HCT116 (cell line): ENCODE measurements around the gene DENND6A.

Source experiments
- EZH2 ChIP-seq: fragments of 200-600 bp; sonication (generic); IDR thresholded peaks from 2 replicates; pipeline ENCODE4 v1.6.1; 2017; ENCODE audit warnings: antibody characterized with exemption, mixed run types
- RAD21 ChIP-seq: IDR thresholded peaks from 2 replicates; pipeline ENCODE4 v1.6.1; 2012; ENCODE audit warnings: low read depth, mild to moderate bottlenecking
- TF ChIP-seq, protein P1 (sequence below), 3 experiments: fragments of 200-600 bp in 1 of 3; sonication (generic) in 1 of 3; IDR thresholded peaks in 2 of 3; conservative IDR thresholded peaks in 1 of 3; 2 replicates each; pipeline ENCODE4 v1.5.1; 2012 to 2017; ENCODE audit warnings: low read depth in 2 of 3, low read length in 2 of 3, antibody characterized with exemption in 1 of 3, borderline replicate concordance in 1 of 3, control low read depth in 1 of 3, mild to moderate bottlenecking in 1 of 3, mixed read lengths in 1 of 3, mixed run types in 1 of 3, moderate library complexity in 1 of 3; ENCODE audit not compliant: insufficient read depth in 1 of 3

DNA sequence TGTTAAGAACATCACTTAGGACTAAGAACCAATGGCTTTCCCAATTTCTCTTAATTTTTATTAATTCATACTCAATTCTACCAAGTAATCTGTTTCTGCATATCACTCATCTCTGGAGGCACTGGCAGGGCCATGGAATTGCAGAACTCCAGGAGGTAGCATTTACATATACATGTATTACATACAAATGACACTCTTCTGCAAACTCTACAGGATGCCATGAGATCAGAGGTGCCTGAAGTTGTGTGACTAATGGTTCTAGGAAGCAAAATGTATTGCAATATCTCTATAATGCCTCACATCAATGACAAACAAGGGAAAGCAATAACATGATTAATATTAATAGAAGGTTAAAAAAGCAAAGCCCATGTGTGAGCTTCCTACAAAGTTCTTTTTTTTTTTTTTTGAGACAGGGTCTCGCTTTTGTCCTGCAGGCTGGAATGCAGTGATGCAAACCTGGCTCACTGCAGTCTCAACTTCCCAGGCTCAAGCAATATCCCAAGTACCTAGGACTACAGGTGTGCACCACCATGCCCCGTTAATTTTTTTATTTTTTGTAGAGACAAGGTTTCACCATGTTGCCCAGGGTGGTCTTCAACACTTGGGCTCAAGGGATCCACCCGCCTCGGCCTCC lies 33.0 kb downstream of the DENND6A start:
- TF ChIP-seq EZH2, result no peak
- TF ChIP-seq RAD21, result no peak
- TF ChIP-seq, protein P1, sequence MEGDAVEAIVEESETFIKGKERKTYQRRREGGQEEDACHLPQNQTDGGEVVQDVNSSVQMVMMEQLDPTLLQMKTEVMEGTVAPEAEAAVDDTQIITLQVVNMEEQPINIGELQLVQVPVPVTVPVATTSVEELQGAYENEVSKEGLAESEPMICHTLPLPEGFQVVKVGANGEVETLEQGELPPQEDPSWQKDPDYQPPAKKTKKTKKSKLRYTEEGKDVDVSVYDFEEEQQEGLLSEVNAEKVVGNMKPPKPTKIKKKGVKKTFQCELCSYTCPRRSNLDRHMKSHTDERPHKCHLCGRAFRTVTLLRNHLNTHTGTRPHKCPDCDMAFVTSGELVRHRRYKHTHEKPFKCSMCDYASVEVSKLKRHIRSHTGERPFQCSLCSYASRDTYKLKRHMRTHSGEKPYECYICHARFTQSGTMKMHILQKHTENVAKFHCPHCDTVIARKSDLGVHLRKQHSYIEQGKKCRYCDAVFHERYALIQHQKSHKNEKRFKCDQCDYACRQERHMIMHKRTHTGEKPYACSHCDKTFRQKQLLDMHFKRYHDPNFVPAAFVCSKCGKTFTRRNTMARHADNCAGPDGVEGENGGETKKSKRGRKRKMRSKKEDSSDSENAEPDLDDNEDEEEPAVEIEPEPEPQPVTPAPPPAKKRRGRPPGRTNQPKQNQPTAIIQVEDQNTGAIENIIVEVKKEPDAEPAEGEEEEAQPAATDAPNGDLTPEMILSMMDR (IDR thresholded peaks at IDR 0.05 in 2 of 3, conservative IDR thresholded peaks at IDR 0.05 in 1 of 3; ENCODE audit: borderline replicate concordance in 1 of 3, insufficient read depth in 1 of 3, low read depth in 2 of 3, low read length in 2 of 3), result no peak
